Umbilical cord (tissue), 2 donors: ENCODE data around the gene IGFBP1. TPM values are rescaled to one million over a fixed set of nuclear protein-coding genes. Genes with fewer than 3 reads are reported as not detected.
"Not testable (repeated sequence)": the region's sequence is repeated elsewhere in the genome, so short reads cannot be mapped to it uniquely, and the experiment has no call there.

Source experiments
- DNase-seq: peaks from one replicate; pipeline ENCODE4 v3.0.0-alpha.2; 2015; ENCODE audit warnings: low spot score
- total RNA-seq: library from RNA; depleted of rRNA; stranded (reverse); fragments of >200 nt; gene quantifications from one replicate; pipeline ENCODE4 v1.2.3, GENCODE V29; 2014; ENCODE audit warnings: low replicate concordance; ENCODE audit not compliant: insufficient read depth

The IGFBP1 gene
- total RNA-seq, 1 donor from 2014 or later = not detected

DNA sequence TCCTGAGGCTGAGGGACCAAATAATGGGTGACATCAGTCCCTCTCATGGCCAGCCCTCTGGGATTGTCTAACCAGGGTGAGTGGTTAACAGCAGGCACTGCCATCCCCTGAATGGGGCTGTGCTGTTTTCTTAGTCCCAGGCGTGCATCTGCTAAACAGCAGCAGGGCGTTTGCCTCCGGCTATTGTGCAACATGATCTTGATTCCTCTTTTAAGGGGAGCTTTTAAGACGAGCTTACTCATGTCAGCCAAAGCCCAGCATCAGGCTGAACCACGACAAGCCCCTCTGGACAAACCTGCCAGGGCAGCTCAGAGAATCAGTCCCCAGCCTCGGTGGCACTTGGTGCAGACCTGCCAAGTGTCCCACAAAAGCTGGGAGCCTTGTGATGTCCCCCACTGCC, 49.0 kb downstream of the IGFBP1 start:
- peak; percentile 24 for DNase-seq

DNA sequence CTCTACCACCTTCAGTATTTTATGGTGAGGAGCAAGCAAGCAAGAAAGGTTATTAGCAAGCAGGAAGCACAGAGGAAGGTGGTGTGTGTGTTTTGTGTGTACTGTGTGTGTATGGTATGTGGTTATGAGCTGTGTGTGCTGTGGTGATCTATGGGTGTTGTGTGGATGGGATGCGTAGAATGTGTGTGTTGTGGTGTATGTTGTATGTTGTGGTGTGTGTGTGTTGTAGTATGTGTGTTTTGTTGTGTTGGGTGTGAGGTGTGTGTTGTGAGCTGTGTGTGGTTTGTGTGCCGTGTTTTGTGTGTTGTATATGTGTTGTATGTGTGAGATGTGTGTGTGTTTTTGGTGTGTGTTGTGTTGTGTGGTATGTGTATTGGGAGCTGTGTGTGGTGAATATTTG, 49.6 kb downstream of the IGFBP1 start:
- no peak for DNase-seq

DNA sequence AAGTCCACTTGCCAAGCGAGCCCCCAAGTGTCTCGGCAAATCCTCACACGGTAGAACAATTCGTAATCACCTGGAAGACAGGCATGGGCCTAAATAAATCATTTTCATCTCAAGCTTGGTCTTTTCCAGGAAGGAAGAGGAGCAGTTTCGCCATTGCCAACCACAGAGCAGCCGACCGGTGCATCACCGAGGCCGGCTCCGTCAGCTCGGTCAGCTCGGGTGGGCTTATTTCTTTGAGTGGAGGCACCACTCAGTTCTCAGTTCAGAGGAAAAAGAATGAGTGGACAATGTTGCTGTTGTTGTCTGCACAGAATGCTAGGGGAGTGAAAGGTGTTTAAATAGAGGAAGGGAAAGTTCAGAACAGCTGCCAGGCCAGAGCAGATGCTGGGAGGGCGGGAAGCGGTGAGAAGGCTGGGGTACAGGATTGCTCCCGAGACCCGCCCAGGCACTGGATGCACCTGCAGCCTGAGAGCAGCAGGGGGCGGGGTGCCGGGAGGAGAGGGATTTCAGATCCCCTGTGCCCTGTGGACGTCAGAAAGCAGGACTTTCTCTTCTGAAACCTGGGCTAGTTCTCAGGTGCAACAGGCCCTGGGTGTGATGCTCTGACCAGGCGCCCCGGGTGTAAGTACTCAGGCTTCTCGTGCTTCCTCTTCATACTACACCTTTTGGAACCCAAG, 50.5 kb downstream of the IGFBP1 start:
- no peak for DNase-seq

DNA sequence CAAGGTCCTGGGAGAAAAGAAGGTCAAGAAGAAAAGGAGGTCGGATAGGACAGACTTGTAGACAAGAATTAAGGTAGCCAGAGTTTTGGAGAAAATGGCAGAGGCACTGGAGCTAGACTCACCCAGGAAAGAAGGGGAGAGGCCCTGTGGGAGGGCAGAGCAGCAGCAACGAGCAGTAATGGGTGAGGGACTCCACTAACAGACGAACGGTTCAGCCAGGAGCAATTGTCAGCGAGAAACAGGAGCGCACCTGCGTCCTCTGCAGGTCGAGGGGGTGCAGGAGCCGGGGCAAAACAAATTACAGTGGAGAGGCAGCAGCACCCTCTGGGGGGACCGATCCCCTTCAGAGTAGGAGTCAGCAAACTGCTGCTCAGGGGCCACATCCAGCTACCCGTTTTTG, 51.3 kb downstream of the IGFBP1 start:
- no peak for DNase-seq

DNA sequence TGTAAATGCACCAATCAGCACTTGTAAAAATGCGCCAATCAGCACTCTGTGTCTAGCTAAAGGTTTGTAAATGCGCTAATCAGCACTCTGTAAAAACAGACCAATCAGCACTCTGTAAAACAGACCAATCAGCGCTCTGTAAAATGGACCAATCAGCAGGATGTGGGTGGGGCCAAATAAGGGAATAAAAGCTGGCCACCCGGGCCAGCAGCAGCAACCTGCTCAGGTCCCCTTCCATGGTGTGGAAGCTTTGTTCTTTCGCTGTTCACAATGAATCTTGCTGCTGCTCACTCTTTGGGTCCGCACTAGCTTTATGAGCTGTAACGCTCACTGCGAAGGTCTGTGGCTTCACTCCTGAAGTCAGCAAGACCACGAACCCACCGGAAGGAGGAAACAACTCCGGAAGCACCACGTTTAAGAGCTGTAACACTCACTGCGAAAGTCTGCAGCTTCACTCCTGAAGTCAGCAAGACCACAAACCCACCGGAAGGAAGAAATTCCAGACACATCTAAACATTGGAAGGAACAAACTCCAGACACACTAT, 52.0 kb downstream of the IGFBP1 start:
- not testable (repeated sequence) for DNase-seq

DNA sequence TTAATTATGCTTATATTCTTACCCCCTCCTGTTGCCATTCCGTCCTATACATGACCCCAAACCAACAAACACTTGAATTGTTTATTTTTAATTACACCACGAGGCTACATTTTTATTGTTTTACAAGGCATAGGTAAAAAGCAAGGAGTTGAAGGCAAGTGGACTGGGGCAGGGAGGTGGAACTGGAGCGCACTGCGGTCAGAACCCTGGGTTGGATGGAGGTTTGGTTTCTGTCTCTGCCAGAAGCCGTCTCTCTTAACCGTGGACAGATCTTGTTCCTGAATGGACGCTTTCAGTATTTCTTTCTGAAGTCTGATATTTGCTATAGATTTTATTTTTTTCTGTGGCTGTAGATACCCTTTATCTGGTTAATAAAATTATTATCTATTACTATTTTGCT, 52.7 kb downstream of the IGFBP1 start:
- no peak for DNase-seq

Other genes with a start within 250 kb of the IGFBP1 start
- gene CCDC201, start 15.4 kb upstream of the IGFBP1 start, total RNA-seq = 3.4 TPM
- gene IGFBP3, start 32.8 kb downstream of the IGFBP1 start, total RNA-seq = 734 TPM